Sigmoid colon (tissue), 7 donors: ENCODE data around the gene SIGLEC1. TPM values are rescaled to one million over a fixed set of nuclear protein-coding genes. Genes with fewer than 3 reads are reported as not detected.

ENCODE experiments used
- DNase-seq: peaks from one replicate; pipeline ENCODE4 v3.0.0-alpha.2; 2019
- H3K27ac ChIP-seq, 4 donors: fragments of 200-600 bp; sonication (generic); one replicate each; pipeline ENCODE4 v1.5.1; 2016 to 2019; ENCODE audit warnings: mild to moderate bottlenecking in 1 of 4
- H3K27me3 ChIP-seq, 3 donors: fragments of 200-600 bp; sonication (generic); one replicate each; pipeline ENCODE4 v1.5.1; 2019; ENCODE audit warnings: mild to moderate bottlenecking in 1 of 3
- H3K36me3 ChIP-seq, 4 donors: fragments of 200-600 bp; sonication (generic); one replicate each; pipeline ENCODE4 v1.5.1; 2016 to 2019
- H3K4me1 ChIP-seq, 4 donors: fragments of 200-600 bp; sonication (generic); one replicate each; pipeline ENCODE4 v1.5.1; 2017 to 2019
- H3K4me3 ChIP-seq, 4 donors: fragments of 200-600 bp; sonication (generic); one replicate each; pipeline ENCODE4 v1.5.1; 2017 to 2019; ENCODE audit warnings: mild to moderate bottlenecking in 2 of 4, moderate library complexity in 1 of 4
- H3K9me3 ChIP-seq, 4 donors: fragments of 200-600 bp in 3 of 4; sonication (generic) in 3 of 4; one replicate each; pipeline versions ENCODE4 v1.5.1 to v1.6.1; 2013 to 2019
- CTCF ChIP-seq, 4 experiments: fragments of 450-650 bp in 3 of 4; fragments of 200-600 bp in 1 of 4; IDR thresholded peaks; one replicate each; pipeline ENCODE4 v1.5.1; 2016 to 2019; ENCODE audit warnings: antibody characterized with exemption in 4 of 4, mild to moderate bottlenecking in 3 of 4, moderate library complexity in 2 of 4
- EP300 ChIP-seq, 4 donors: sonication (generic); formaldehyde crosslinking; IDR thresholded peaks; one replicate each; pipeline ENCODE4 v1.6.1; 2017; ENCODE audit warnings: antibody characterized with exemption in 4 of 4
- POLR2A ChIP-seq, 2 donors: fragments of 450-650 bp; IDR thresholded peaks; one replicate each; pipeline ENCODE4 v1.6.1; 2016; ENCODE audit warnings: antibody characterized with exemption in 2 of 2, mild to moderate bottlenecking in 2 of 2, moderate library complexity in 2 of 2
- POLR2AphosphoS5 ChIP-seq, 4 donors: sonication (generic); formaldehyde crosslinking; IDR thresholded peaks; one replicate each; pipeline ENCODE4 v1.6.1; 2017; ENCODE audit warnings: antibody characterized with exemption in 4 of 4
- WGBS, 2 donors: extraction: QIAGEN DNeasy Blood & Tissue Kit; methylation state at CpG; one replicate each; pipeline ENCODE4 v1.1.7; 2013; 5-methylcytosine and 5-hydroxymethylcytosine counted together
- intact Hi-C: fragments of 100-400 bp; cut with DNase I; formaldehyde crosslinking; loops from one replicate; pipeline ENCODE4 v1.15.1; 2023
- polyA plus RNA-seq, 3 donors: library from polyadenylated mRNA; stranded (reverse); fragments of 200-250 nt; gene quantifications; one replicate each; pipeline ENCODE4 v1.2.3, GENCODE V29; 2013
- total RNA-seq, 4 donors: library from RNA; depleted of rRNA; stranded (reverse); fragments of >200 nt; gene quantifications; one replicate each; pipeline ENCODE4 v1.1.0, GENCODE V29; 2016
- donor health status: healthy with polysubstance abuse.
- donor health status: Bipolar disorder and iron deficiency.
- donor health status: healthy.

The SIGLEC1 gene
- total and polyA plus RNA-seq, 7 donors = 2.4 to 17.1 (median 9.9) TPM

GRCh38 chr20:3686421-3686820 is 26.0 kb downstream of the SIGLEC1 start:
- DNase-seq = no peak
- WGBS, 2 donors = 57 to 77% methylated on average over 7 of the region's 7 CpGs
- TF ChIP-seq CTCF (IDR thresholded peaks at IDR 0.05) (no peak), POLR2A (IDR thresholded peaks at IDR 0.05) (no peak), POLR2AphosphoS5 (IDR thresholded peaks at IDR 0.05) (no peak), EP300 (IDR thresholded peaks at IDR 0.05) (no peak)
- Histone ChIP-seq H3K27me3 (no peaks in the 10 kb centered on the region), H3K36me3 (no peaks in the 10 kb centered on the region), H3K9me3 (no peaks in the 10 kb centered on the region), H3K27ac (peak overlapping the region; percentile 70 to 89 (median 78)), H3K4me3 (no peak overlapping the region), H3K4me1 (peaks cover 0 to 38% (median 34%) of the 10 kb centered on the region in 4 donors)
- intact Hi-C loops = loop anchor here (10.0 kb wide), 2 partner anchors 158 to 918 kb away; partner anchors contain the start of gene MAVS

- WGBS, 2 donors = 68 to 75% methylated on average over 7 of the region's 7 CpGs
- H3K4me1 ChIP-seq = peaks cover 0 to 46% (median 43%) of the 10 kb centered on the region in 4 donors
- H3K9me3 ChIP-seq = no peaks in the 10 kb centered on the region
- no peaks in the 10 kb centered on the region for H3K27me3 ChIP-seq
- no peaks in the 10 kb centered on the region for H3K36me3 ChIP-seq
- no peak for DNase-seq
- H3K4me3 ChIP-seq = no peak overlapping the region
- TF ChIP-seq EP300 (IDR thresholded peaks at IDR 0.05) = no peak
- no peak for TF ChIP-seq POLR2AphosphoS5 (IDR thresholded peaks at IDR 0.05)
- no peak for TF ChIP-seq CTCF (IDR thresholded peaks at IDR 0.05)
- TF ChIP-seq POLR2A (IDR thresholded peaks at IDR 0.05) = no peak
- intact Hi-C loops = loop anchor here (10.0 kb wide), 2 partner anchors 159 to 919 kb away; partner anchors contain the start of gene MAVS
- H3K27ac ChIP-seq = peak overlapping the region in 3 of 4 donors; percentile 70 to 89 (median 79)
Observed at GRCh38 chr20:3685341-3685740, 27.1 kb downstream of the SIGLEC1 start.

- Histone ChIP-seq H3K27me3 (no peaks in the 10 kb centered on the region), H3K27ac (peak within 1 kb of the TSS; percentile 86 to 97 (median 94)), H3K36me3 (no peaks in the 10 kb centered on the region), H3K9me3 (no peaks in the 10 kb centered on the region), H3K4me1 (peaks cover 0 to 67% (median 66%) of the 10 kb centered on the region in 4 donors), H3K4me3 (peak within 1 kb of the TSS; percentile 57 to 76 (median 70))
- intact Hi-C loops = loop anchor here (10.0 kb wide), 2 partner anchors 163 to 923 kb away; partner anchors contain the start of gene MAVS
- TF ChIP-seq POLR2AphosphoS5 (IDR thresholded peaks at IDR 0.05) = peak; percentile 10 to 69 (median 63)
- peak in 1 of 2 donors; percentile 31 for TF ChIP-seq POLR2A (IDR thresholded peaks at IDR 0.05)
- TF ChIP-seq CTCF (IDR thresholded peaks at IDR 0.05) = no peak
- 7 to 9% methylated on average over 65 of the region's 65 CpGs for WGBS, 2 donors
- peak; percentile 87 for DNase-seq
Observed at GRCh38 chr20:3681931-3682781, 30.2 kb downstream of the SIGLEC1 start, which contains the start of gene ADAM33. Gene ADAM33, minus strand, starts transcription at chr20:3682010. Its CDS starts 6 bp downstream, at chr20:3682004.

GRCh38 chr20:3681352-3681930 is 31.0 kb downstream of the SIGLEC1 start:
- H3K4me3 ChIP-seq = peak overlapping the region; percentile 57 to 76 (median 70)
- DNase-seq = peak; percentile 66
- 11 to 16% methylated on average over 32 of the region's 32 CpGs for WGBS, 2 donors
- peaks cover 0 to 69% (median 67%) of the 10 kb centered on the region in 4 donors for H3K4me1 ChIP-seq
- peak overlapping the region; percentile 86 to 97 (median 94) for H3K27ac ChIP-seq
- H3K36me3 ChIP-seq = no peaks in the 10 kb centered on the region
- H3K9me3 ChIP-seq = no peaks in the 10 kb centered on the region
- intact Hi-C loops = loop anchor here (10.0 kb wide), 2 partner anchors 163 to 923 kb away; partner anchors contain the start of gene MAVS
- no peaks in the 10 kb centered on the region for H3K27me3 ChIP-seq
- TF ChIP-seq POLR2A (IDR thresholded peaks at IDR 0.05) (no peak), POLR2AphosphoS5 (IDR thresholded peaks at IDR 0.05) (peak in 1 of 4 donors; percentile 36), CTCF (IDR thresholded peaks at IDR 0.05) (no peak)
